Measurements from ENCODE around the gene ADD3. TPM values are rescaled to one million over a fixed set of nuclear protein-coding genes. Genes with fewer than 3 reads are reported as not detected.

The ADD3 gene
- total and polyA plus RNA-seq, 9 donors, result 65.3 to 110 (median 81.0) TPM

DNA sequence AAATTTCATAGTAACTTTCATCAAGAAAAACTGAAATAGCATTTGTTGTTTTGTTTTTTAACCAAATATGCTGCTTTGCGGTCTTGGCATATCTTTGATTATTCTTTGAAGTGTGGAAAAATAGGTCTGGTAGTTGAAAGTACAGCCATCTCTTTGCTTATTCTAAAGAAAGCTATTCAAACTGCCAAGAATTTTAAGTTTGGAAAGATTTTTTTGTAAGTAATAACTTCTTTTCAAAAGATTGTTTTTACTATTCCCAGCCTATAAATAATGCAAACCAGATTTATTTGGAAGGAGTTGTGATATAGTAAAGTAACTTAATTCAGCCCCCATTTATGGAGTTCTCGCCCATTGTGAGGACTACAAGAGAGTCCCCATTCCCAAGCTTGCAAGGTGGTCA is 87.0 kb downstream of the ADD3 start:
- Histone ChIP-seq H3K27ac (no peak overlapping the region), H3K9me3 (no peaks in the 10 kb centered on the region), H3K4me3 (no peak overlapping the region), H3K27me3 (no peaks in the 10 kb centered on the region), H3K36me3 (no peaks in the 10 kb centered on the region), H3K4me1 (ENCODE audit: insufficient read depth) (peaks cover 2% of the 10 kb centered on the region)
- TF ChIP-seq EP300 (IDR thresholded peaks at IDR 0.05), result no peak
- TF ChIP-seq POLR2A (IDR thresholded peaks at IDR 0.05), result no peak
- no peak for TF ChIP-seq CTCF (IDR thresholded peaks at IDR 0.05)
- 26 to 47% (median 35%) methylated on average over 2 of the region's 2 CpGs for WGBS, 3 donors
- intact Hi-C loops (cut with DNase I), result no loop called here
- DNase-seq, result no peak

DNA sequence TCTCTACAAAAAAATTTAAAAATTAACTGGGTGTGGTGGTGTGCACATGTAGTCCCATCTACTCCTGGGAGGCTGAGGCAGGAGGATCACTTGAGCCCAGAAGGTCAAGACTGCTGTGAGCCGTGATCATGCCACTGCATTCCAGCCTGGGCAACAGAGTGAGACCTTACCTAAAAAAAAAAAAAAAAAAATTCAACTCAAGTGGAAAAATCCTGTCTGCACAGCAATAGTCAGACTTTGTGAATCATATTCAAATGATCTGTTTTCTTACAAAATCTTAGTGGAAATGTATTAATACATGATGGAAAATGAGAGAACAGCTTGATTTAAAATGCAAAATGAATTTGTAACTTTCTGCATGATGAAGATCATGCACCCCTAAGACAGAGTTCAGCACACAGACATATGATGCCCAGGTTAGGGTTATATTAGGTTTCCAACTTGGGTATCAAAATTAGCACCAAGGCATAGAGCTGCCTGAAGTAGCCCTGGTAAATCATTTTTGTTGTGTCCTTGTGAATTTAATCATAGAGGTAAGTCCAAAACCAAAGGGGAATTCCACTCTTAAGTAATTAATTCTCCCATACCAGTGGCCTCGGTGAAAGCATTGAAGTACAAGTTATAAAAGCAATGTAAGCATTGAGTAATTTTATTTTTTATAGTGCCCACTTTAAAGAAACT is 93.8 kb downstream of the ADD3 start:
- Histone ChIP-seq H3K27me3 (no peaks in the 10 kb centered on the region), H3K4me1 (ENCODE audit: insufficient read depth) (peaks cover 2% of the 10 kb centered on the region), H3K9me3 (no peaks in the 10 kb centered on the region), H3K36me3 (no peaks in the 10 kb centered on the region), H3K4me3 (no peak overlapping the region), H3K27ac (no peak overlapping the region)
- DNase-seq, result no peak
- 84 to 88% (median 87%) methylated on average over 2 of the region's 2 CpGs for WGBS, 3 donors
- TF ChIP-seq POLR2A (IDR thresholded peaks at IDR 0.05), result no peak
- no peak for TF ChIP-seq EP300 (IDR thresholded peaks at IDR 0.05)
- intact Hi-C loops (cut with DNase I), result no loop called here

DNA sequence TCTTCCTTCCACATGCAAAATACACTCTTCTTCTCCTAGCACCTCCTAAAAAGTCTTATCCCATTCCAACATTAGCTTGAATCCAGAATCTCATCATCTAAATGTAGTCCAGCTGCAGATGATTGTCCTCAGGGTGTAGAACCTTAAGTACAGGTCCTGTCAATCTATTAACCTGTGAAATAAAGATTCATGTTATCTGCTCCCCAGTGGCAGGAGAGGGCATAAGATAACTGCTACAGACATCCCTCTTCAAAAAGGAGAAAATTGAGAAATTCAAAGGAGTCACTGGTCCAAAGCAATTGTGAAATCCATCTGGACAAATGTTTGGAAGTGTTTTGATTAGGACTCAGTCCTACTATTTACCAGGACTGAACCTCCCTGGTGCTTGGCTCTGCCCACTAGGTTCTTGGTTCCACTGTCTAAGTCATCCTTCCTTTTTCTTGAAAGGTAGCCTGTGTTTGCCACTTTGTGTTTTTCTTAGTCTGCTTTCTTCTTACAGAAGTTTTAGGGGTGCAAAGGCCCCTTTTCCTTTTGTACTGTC is 96.2 kb downstream of the ADD3 start:
- TF ChIP-seq CTCF (IDR thresholded peaks at IDR 0.05) (no peak), EP300 (IDR thresholded peaks at IDR 0.05) (no peak), POLR2A (IDR thresholded peaks at IDR 0.05) (no peak)
- DNase-seq, result no peak
- H3K36me3 ChIP-seq, result no peaks in the 10 kb centered on the region
- no peak overlapping the region for H3K27ac ChIP-seq
- intact Hi-C loops (cut with DNase I), result no loop called here
- H3K4me3 ChIP-seq, result no peak overlapping the region
- H3K4me1 ChIP-seq (ENCODE audit: insufficient read depth), result no peaks in the 10 kb centered on the region
- H3K9me3 ChIP-seq, result no peaks in the 10 kb centered on the region
- H3K27me3 ChIP-seq, result no peaks in the 10 kb centered on the region

DNA sequence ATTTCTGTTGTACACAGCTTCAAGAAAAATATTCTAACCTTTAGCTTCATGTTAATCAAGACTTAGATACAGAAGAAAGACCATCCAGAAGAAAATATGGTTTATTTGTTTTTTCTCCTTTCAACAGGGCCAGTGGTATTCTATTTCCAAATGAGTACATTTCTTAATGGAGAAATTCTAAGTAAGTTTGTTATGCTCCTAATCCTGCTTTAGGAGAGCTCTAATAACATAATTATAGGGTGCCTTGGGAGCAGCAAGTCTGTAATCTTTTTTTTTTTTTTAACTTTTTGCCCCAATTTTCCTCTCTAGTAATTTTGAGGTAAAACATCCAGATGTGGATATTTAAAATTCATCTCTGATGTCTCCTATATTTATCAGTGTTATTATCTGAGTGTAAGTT is 98.1 kb downstream of the ADD3 start:
- H3K27me3 ChIP-seq, result no peaks in the 10 kb centered on the region
- no peak overlapping the region for H3K27ac ChIP-seq
- H3K4me1 ChIP-seq (ENCODE audit: insufficient read depth), result no peaks in the 10 kb centered on the region
- no peak for DNase-seq
- TF ChIP-seq POLR2A (IDR thresholded peaks at IDR 0.05) (no peak), CTCF (IDR thresholded peaks at IDR 0.05) (no peak), EP300 (IDR thresholded peaks at IDR 0.05) (no peak)
- no peaks in the 10 kb centered on the region for H3K36me3 ChIP-seq
- intact Hi-C loops (cut with DNase I), result no loop called here
- H3K9me3 ChIP-seq, result no peaks in the 10 kb centered on the region
- no peak overlapping the region for H3K4me3 ChIP-seq

- Histone ChIP-seq H3K4me1 (ENCODE audit: insufficient read depth) (no peaks in the 10 kb centered on the region), H3K27me3 (no peaks in the 10 kb centered on the region), H3K36me3 (no peaks in the 10 kb centered on the region), H3K9me3 (no peaks in the 10 kb centered on the region), H3K27ac (no peak overlapping the region), H3K4me3 (no peak overlapping the region)
- 94% methylated on average over 6 of the region's 6 CpGs for WGBS, 3 donors
- DNase-seq, result no peak
- no peak for TF ChIP-seq EP300 (IDR thresholded peaks at IDR 0.05)
- no peak for TF ChIP-seq POLR2A (IDR thresholded peaks at IDR 0.05)
- TF ChIP-seq CTCF (IDR thresholded peaks at IDR 0.05), result no peak
- intact Hi-C loops (cut with DNase I), result no loop called here
These were observed 99.6 kb downstream of the ADD3 start for GRCh38 chr10:110107430-110107829.

All from ovary (tissue), 9 donors.